ENCODE measurements around the gene MORF4L1. TPM values are rescaled to one million over a fixed set of nuclear protein-coding genes. Genes with fewer than 3 reads are reported as not detected.

MORF4L1 gene
- total and polyA plus RNA-seq, 10 of the 15 experiments (the other 5 are each of a cell fraction or from before 2014, with no cell fraction given), result 113 to 636 (median 229) TPM

- CTCF ChIA-PET, result no interaction called here
- intact Hi-C loops (cut with micrococcal nuclease; ENCODE audit: unreplicated experiment) (no loop called here), in situ Hi-C loops (cut with MboI) (no loop called here)
- DNase-seq (ENCODE audit: low read depth, low spot score) (no peak), ATAC-seq (no peak), FAIRE-seq (no peak)
- H3K27ac ChIP-seq (ENCODE audit: control insufficient read depth, insufficient read depth), result no peak overlapping the region
- POLR2A ChIA-PET, result interaction anchor here (0.6 kb wide), 1 partner anchor 491 kb away, joined by 3 read pairs; no protein-coding TSS in a partner anchor
- no peak overlapping the region for H3K9ac ChIP-seq (ENCODE audit: control insufficient read depth, insufficient read depth, low read length)
- SMC1A ChIA-PET (ENCODE audit: uncharacterized antibody, unreplicated experiment), result no interaction called here
- H2AFZ ChIP-seq (ENCODE audit: control insufficient read depth, low read depth, low read length), result no peak overlapping the region
- no peaks in the 10 kb centered on the region for H3K4me1 ChIP-seq (ENCODE audit: control insufficient read depth, insufficient read depth, low read length)
- H3K36me3 ChIP-seq (ENCODE audit: control insufficient read depth in 2 of 2, insufficient read depth in 2 of 2, low read length in 1 of 2), result no peaks in the 10 kb centered on the region
- H3K4me3 ChIP-seq, result no peak overlapping the region
- H3K79me2 ChIP-seq (ENCODE audit: control insufficient read depth, insufficient read depth, low read length), result no peaks in the 10 kb centered on the region
- no peaks in the 10 kb centered on the region for H3K27me3 ChIP-seq (replicated peaks in 1 of 2; ENCODE audit: control insufficient read depth in 2 of 2, insufficient read depth in 2 of 2, low read length in 1 of 2)
- 72% methylated on average over 3 of the region's 4 CpGs for WGBS (ENCODE audit: insufficient coverage, insufficient replicate concordance, low lambda C conversion rate, missing lambda C conversion rate)
- TF ChIP-seq HCFC1 (IDR thresholded peaks at IDR 0.05; ENCODE audit: low read length) (no peak), ZZZ3 (IDR thresholded peaks at IDR 0.05; ENCODE audit: control insufficient read depth, insufficient read length, low read depth) (no peak), SMARCA5 (IDR thresholded peaks at IDR 0.05) (no peak), EZH2 (IDR thresholded peaks at IDR 0.05; ENCODE audit: borderline replicate concordance, control insufficient read depth, low read depth, low read length) (no peak), SMC3 (IDR thresholded peaks at IDR 0.05; ENCODE audit: borderline replicate concordance, low read length) (no peak), RUNX3 (IDR thresholded peaks at IDR 0.05; ENCODE audit: low read length) (no peak), NBN (IDR thresholded peaks at IDR 0.05) (no peak), BRCA1 (IDR thresholded peaks at IDR 0.05; ENCODE audit: low read depth, low read length) (no peak), SIX5 (IDR thresholded peaks at IDR 0.05; ENCODE audit: low read depth, low read length, severe bottlenecking) (no peak), RELA (IDR thresholded peaks at IDR 0.05; ENCODE audit: borderline replicate concordance, partially characterized antibody) (no peak)
- H4K20me1 ChIP-seq (ENCODE audit: control insufficient read depth, insufficient read depth), result no peaks in the 10 kb centered on the region
- no TSS peak for BruUV-seq (replicated peaks)
- H3K4me2 ChIP-seq (ENCODE audit: control insufficient read depth, insufficient read depth), result no peak overlapping the region
- no peaks in the 10 kb centered on the region for H3K9me3 ChIP-seq (replicated peaks; ENCODE audit: control insufficient read depth, insufficient read depth, low read length)
- RAD21 ChIA-PET (ENCODE audit: unreplicated experiment), result no interaction called here
Measured at GRCh38 chr15:78866803-78867202, 5.9 kb upstream of the MORF4L1 start.

GRCh38 chr15:78868366-78868765, 4.3 kb upstream of the MORF4L1 start:
- no peak overlapping the region for H2AFZ ChIP-seq (ENCODE audit: control insufficient read depth, low read depth, low read length)
- DNase-seq (ENCODE audit: low read depth, low spot score) (no peak), ATAC-seq (no peak), FAIRE-seq (no peak)
- peaks cover 3% of the 10 kb centered on the region; the same call in 1 of the 2 replicates for H3K4me1 ChIP-seq (ENCODE audit: control insufficient read depth, insufficient read depth, low read length)
- peaks cover 5% of the 10 kb centered on the region for H3K79me2 ChIP-seq (ENCODE audit: control insufficient read depth, insufficient read depth, low read length)
- ChIA-PET SMC1A (ENCODE audit: uncharacterized antibody, unreplicated experiment) (interaction anchor here (0.6 kb wide), 1 partner anchor 61 kb away, joined by 3 read pairs; no protein-coding TSS in a partner anchor), POLR2A (no interaction called here), RAD21 (ENCODE audit: unreplicated experiment) (no interaction called here), CTCF (no interaction called here)
- TF ChIP-seq RCOR1 (conservative IDR thresholded peaks at IDR 0.05; ENCODE audit: low read depth, low read length) (no peak), EED (IDR thresholded peaks at IDR 0.05; ENCODE audit: low read depth) (no peak), MYC (IDR thresholded peaks at IDR 0.05; ENCODE audit: insufficient read depth, insufficient read length, insufficient replicate concordance, low read length, severe bottlenecking) (no peak), RAD21 (IDR thresholded peaks at IDR 0.05; ENCODE audit: insufficient read depth, low read depth, low read length) (no peak), KDM1A (IDR thresholded peaks at IDR 0.05; ENCODE audit: borderline replicate concordance) (no peak), ZNF687 (IDR thresholded peaks at IDR 0.05) (no peak), SP1 (IDR thresholded peaks at IDR 0.05; ENCODE audit: low read depth, low read length) (no peak)
- in situ Hi-C loops (cut with MboI), result no loop called here
- no peaks in the 10 kb centered on the region for H3K9me3 ChIP-seq (replicated peaks; ENCODE audit: control insufficient read depth, insufficient read depth, low read length)
- H3K36me3 ChIP-seq (ENCODE audit: control insufficient read depth in 2 of 2, insufficient read depth in 2 of 2, low read length in 1 of 2), result no peaks in the 10 kb centered on the region
- no peaks in the 10 kb centered on the region for H4K20me1 ChIP-seq (ENCODE audit: control insufficient read depth, insufficient read depth)
- no TSS peak for BruUV-seq (replicated peaks)
- H3K27me3 ChIP-seq (replicated peaks in 1 of 2; ENCODE audit: control insufficient read depth in 2 of 2, insufficient read depth in 2 of 2, low read length in 1 of 2), result no peaks in the 10 kb centered on the region
- no peak overlapping the region for H3K4me2 ChIP-seq (ENCODE audit: control insufficient read depth, insufficient read depth)
- H3K4me3 ChIP-seq, result no peak overlapping the region
- H3K27ac ChIP-seq (ENCODE audit: control insufficient read depth, insufficient read depth), result no peak overlapping the region
- WGBS (ENCODE audit: insufficient coverage, insufficient replicate concordance, low lambda C conversion rate, missing lambda C conversion rate), result 62% methylated on average over 3 of the region's 3 CpGs
- H3K9ac ChIP-seq (ENCODE audit: control insufficient read depth, insufficient read depth, low read length), result no peak overlapping the region
- intact Hi-C loops (cut with micrococcal nuclease; ENCODE audit: unreplicated experiment), result no loop called here

Measured in GM12878 (cell line).